Fibroblast of gingiva (primary cell): ENCODE data around the gene WEE1.
"Not testable (repeated sequence)": the region's sequence is repeated elsewhere in the genome, so short reads cannot be mapped to it uniquely, and the experiment has no call there.

ENCODE experiments used
- DNase-seq: peaks from one replicate; pipeline ENCODE4 v3.0.0-alpha.2; 2011; ENCODE audit warnings: low read depth

WEE1 gene

DNA sequence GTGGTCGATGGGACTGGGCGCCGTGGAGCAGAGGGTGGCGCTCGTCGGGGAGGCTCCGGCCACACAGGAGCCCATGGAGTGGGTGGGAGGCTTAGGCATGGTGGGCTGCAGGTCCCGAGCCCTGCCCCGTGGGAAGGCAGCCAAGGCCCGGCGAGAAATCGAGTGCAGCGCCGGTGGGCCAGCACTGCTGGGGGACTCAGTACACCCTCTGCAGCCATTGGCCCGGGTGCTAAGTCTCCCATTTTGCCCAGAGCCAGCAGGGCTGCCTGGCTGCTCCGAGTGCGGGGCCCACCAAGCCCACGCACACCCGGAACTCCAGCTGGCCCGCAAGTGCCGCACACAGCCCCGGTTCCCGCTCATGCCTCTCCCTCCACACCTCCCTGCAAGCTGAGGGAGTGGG lies 49.6 kb downstream of the WEE1 start:
- not testable (repeated sequence) for DNase-seq

DNA sequence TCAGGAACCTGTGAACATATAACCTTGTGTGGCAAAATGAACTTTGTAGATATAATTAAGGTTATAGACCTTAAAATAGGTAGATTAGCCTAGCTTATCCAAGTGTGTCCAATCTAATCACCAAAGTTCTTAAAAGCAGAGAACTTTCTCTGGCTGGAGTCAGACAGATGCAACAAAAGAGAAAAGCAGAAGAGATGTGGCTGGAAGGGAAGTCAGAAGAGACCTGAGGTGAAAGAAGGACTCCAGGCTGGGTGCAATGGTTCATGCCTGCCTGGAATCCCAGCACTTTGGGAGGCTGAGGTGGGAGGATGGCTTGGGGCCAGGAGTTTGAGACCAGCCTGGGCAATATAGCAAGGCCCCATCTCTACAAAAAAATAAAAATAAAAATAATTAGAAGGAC lies 51.0 kb downstream of the WEE1 start:
- DNase-seq: no peak

DNA sequence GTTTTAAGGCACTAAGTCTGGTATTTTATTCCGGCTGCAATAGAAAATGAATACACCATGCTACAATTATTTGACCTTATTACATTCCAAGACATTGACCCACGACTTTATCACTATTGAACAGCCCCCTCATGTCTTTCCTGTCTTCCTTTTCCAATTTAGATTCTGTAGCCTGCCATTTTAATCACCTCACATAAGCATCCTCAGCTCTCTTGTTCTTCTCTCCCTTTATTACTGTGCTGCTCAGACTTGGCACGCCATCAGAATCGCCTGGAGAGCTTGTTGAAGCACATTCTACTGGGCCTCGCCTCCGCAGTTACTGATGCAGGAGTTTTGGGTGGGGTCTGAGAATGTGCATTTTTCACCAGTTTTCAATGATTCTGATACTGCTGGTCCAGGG lies 51.7 kb downstream of the WEE1 start:
- DNase-seq: no peak

DNA sequence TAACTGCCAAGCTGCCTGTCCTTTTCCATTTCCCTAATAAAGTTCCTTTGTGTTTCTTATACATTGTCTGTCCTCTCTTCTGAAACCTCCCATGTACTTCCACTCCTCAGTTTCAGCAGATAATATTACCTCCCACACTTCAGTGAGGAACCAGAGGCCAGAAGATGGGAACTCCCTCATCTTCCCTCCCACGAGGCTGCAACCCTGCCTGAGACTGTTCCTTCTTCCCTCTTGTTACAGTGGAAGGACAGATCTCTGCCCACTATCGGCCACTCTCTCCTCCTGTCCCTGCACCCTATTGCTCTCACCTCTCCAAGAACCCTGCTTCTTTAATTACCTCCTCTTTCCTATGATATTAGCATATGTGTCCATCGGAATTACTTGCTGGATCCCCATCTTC lies 52.3 kb downstream of the WEE1 start:
- DNase-seq: no peak

DNA sequence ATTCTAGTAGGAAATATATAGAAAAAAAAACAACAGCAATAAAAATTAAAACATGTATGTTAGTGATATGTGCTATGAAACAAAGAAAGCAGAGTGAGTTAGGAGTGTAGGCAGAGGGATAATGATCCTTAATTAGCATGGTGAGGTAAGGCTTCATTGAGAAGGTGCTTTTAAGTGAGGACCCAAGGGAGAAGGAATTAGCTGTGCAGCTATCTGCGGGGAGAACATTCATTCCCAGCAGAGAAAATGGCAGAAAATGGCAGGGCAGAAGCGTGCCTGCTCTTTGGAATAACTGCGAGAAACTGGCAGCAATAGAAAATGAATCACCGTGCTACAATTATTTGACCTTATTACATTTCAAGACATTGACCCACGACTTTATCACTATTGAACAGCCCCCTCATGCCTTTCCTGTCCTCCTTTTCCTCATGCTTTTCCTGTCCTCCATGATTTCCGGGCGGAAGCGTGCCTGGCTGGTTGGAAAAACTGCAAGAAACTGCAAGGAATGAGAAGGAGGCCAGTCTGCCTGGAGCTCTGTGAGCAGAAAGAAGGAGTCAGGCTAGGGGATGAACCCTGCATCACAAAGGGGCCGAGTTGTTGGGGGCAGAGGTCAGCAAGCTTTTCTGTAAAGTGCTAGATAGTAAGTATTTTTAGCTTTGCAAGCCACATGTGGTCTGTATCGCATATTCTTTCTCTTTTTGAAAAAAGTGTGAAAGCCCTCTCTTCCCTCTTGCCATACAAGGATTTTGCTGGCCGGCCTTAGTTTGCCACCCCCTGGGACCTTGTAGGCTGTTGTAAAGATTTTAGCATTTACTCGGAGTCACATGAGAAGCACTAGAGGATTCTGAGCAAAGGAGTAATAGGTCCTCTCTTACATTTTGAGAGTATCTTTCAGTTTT lies 53.3 kb downstream of the WEE1 start:
- DNase-seq: peak; percentile 16

DNA sequence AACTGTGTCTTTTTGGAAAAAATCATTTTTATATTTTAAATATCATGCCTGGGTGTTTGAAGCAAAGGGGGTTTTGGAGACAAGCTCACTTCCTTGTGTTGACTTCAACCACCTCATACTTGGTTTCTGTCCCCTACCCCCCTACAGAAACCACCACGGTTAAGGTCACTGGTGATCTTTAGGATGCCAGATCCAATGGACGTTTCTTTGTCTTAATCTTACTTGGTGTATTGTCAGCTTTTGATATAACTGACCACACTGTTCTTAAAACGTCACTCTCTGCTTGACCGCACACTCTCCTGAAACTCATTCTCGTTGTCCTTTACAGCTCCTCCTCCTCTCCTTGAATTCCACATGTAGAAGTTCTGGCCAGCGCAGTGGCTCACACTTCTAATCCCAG lies 55.6 kb downstream of the WEE1 start:
- DNase-seq: no peak

DNA sequence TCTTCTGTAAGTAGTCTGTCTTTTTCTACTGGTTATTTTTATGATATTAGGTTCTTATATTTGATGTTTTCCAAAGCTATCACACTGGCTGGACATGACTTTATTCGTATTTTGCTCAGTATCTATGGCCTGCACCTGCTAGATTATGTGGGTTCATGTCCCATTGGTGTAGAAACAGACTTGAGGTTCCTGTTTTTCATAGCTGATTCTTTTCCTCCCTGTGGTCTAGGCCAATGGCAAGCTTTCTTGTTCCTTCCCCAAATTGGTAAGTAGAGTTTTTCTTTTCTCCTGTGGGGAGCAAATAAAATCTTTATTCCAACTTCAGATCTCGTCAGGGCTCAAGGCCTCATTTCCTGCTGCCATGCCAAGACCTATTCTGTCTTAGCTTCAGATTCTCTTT lies 60.2 kb downstream of the WEE1 start:
- no peak for DNase-seq

DNA sequence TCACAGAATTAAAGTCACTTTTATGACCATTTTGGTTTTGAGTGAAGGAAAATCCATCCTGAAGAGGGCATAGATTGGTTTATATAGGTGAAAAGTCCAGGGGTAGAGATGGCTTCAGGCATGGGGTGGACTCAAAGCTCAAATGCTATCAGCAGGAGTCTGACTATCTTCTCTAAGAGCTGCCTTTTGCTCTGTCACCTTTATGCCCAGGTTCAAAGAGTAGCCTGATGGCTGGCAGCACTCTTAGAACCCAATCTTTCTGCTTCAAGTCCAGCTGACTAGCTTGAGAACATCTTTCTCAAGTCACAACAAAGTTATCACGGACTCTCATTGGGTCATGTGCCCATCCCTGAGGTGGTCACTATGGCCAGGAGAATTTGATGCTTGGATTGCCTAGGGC lies 63.2 kb downstream of the WEE1 start:
- no peak for DNase-seq

DNA sequence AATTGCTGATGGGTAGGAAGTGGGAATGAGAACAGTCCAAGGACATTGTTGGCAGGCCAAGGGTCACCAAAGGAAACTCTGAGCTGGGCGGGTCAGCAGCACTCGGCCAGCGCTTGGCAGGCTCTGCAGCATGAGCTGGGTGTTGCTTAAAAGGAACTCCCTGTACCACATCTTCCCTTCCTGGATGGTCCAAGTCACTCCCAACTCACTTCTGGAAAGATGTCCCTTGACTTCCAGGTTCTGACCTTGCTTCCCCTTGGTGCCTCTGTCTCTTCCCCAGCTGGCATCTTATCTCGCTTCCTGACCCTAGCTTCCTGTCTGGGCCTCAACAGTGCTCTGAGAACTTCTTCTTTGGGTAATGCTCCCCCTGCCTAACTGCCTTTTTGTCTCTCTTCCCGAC lies 65.6 kb downstream of the WEE1 start:
- peak; percentile 27 for DNase-seq
